GM04503 (cell line): Measurements from ENCODE around the gene TMEM127.
A peak's percentile ranks its signal among the peaks of the same experiment; 100 is the strongest.
"Not testable (repeated sequence)": the region's sequence is repeated elsewhere in the genome, so short reads cannot be mapped to it uniquely, and the experiment has no call there.

Experiments
- DNase-seq: peaks from one replicate; pipeline ENCODE4 v3.0.0-alpha.2; 2012; ENCODE audit warnings: low read depth

Gene TMEM127

DNA sequence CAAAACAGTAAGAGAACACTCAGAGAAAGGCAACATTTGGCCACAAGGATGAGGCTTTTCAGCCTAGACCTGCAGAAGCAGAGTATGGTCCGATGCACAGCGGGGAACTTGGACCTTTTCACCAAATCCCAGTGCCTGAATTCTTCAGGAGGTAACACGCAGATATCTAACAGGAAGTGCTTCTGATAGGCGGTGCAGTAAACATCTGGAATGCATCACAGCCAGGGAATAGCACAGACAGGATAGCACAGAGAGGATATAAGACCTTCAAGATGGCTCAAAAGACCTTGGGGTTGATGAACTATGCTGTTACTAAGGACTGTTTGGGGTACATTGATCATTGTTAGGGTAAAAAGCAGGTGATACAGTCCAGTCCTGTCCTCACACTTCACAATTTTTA lies 1.7 kb downstream of the TMEM127 start:
- DNase-seq: no peak

DNA sequence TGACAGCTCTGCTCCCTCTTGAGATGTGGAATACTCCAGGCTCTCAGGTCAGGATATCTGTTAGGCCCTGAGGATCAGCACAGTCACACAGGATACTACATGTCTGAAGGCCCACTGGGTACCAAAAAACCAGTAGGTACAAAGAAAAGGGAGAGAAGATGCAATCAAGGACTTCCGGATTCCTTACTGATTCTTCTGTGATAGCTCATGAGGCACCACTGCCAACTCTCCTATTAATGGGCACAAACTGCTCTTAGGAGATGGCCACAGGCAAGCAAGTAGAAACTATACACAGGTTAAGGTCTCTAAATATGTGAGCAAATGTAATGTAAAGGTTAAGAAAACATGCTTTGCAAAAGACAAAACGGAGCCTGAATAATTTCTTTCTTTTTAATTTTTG lies 3.5 kb downstream of the TMEM127 start:
- DNase-seq: no peak

DNA sequence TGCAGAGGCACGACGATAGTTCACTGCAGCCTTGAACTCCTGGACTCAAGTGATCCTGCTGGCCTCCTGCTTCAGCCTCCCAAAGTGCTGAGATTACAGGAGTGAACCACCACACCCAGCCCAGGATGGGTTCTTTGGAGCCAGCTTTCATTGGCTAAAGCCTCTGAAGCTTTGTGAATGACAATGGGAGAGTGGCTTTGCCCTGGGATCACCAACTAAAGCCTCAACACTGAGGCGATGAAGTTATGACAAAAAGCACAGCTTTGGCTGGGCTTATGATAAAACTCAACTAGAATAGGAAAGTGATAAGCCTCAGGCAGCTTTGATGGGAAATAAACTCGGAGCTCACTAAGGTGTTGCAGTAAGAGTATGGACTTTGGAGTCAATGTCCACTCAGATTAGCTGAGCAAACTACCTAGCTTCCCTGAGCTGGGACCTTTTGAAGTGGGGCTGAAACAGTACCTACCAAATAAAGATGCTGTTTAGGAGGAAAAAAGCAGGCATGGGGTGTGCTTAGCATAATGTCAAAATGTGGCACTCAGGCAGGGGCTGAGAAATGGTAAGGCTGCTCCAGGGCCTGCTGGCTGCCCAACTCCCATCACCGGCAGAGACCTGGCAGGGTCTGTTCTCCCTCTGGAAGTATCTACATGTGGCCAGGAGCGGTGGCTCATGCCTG lies 4.3 kb downstream of the TMEM127 start:
- DNase-seq: no peak

DNA sequence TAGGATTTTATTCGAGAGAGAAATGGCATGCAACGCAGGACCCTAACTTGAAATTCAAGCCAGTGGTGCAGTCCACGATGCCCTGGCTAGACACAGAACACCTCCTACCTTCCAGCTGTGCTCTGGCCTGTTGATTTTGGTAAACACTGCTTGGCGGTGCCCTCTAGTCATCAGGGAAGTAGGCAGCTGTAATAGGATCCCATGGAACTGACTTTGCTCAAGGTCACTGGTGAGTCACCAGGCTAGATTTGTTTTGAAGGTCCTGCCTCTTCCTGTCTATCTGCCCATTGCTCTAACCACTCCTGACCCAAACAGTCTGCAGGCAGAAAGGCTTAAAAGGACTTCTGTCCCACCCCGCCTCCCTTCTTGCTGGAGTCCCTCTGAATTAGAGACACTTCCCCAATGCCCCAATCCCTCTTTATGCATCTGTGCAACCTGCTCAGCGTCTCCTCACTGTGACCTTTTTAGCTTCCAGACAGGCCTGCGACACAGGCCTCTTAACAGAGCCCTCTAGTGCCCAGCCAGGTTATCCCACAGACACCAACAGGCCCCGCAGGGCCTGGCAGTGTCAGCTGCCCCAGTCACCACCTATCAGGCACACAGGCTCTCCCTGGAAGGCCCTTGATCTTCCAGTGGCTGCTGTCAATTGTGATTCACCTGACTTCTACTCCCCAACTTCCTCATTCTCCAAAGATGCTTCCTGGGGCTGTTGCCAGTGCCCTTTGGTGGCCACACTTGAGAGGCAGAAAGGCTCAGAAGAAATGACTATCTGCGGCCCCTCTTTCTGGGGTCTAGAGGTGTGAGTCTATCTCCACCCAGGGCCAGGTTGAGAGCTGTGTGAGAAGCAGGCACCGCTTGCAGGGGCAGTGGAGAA lies 5.2 kb downstream of the TMEM127 start:
- peak; percentile 77 for DNase-seq

DNA sequence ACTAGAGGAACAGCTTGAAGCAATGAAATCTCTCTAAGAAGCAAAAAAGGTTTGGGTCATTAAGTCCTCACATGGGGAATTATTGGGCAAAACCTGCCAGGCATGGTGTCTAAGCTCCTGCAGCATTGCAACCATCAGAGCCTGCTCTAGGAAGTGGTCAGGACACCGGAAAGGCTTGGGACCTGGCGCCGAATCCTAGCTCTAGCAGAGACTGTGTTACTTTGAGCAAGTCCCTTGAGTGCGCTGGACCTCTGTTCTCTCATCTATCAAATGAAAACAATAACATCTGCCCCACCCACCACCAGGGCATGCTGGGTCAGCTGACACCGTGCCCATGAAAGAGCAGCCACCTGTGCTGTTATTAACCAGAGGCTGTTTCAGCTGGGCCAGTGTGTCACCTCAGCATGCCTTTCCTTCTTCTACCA lies 6.3 kb downstream of the TMEM127 start:
- no peak for DNase-seq

DNA sequence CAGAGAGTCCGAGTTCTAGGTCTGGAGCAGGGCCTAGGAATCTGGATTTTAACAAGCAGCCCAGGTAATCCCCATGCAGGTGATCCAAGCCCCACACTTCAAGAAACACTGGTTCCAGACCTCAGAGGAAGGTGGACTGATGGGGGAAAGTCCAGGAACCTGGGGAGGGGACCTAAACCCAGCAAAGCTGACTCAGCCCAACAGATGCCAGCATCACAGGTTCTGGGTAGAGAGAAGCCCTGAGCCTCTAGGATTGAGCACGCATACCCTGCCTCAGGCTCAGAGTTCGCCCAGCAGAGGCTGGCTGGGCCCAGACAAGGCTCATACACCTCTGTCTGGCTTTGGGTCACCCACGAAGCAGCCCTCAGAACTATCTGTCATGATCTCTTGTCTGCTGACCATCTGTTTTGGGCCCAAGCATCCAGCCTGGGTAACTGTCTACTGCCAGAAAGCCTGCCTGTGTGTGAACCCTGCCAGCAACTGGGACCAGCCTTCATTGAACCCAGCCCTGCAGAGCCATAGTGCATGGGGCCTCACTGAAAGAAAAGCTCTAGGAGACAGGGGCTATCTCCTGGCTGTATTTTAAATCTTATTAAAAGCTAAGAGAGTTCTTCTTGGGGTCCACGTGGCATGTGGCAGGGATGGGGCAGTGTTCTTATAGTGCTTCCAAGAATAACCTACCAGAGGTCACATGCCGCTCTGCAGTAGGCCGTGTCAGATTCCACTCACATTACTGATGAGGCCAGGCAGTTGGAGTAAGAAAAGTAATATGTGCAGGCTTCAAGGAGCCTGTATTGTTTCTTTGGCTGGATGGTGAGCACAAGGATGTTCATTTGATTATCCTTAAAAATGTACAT lies 7.4 kb downstream of the TMEM127 start:
- no peak for DNase-seq

DNA sequence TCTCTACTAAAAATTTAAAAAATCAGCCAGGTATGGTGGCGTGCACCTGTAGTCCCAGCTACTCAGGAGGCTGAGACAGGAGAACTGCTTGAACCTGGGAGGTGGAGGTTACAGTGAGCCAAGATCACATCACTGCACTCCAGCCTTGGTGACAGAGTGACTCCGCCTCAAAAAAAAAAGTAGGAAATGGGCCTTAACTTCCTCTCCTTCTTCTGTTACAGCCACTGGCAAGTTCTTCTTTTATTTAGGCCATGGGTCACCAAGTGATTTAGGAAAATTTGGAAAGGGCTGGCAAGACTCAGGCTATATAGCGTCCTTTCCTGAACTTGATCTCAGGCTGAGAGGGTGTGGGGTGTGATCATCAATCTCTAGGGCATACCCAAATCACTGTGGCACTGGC lies 8.1 kb downstream of the TMEM127 start:
- DNase-seq: not testable (repeated sequence)

DNA sequence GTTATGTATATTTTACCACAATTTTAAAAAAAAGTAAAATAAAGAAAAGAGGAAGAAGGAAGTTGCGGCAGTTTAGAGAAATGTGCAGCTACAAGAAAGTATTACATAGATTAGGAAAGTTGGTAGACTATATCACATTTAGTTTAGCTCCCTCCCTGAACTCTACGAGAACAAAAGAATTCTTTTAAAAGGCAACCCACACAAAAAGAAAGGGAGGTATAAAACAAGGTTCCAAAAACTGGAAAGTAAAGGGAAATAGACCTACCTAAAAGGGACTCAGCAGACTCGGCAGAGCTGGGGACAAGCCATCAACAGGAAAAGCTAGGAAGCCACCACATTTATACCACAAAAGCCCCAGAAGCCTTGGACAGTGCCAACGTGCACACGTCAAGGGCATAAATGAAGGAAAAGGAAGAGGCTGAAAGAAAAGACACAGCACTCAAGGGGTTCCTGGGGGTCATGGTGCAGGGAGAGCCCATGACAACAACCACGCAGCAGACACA lies 9.1 kb downstream of the TMEM127 start:
- no peak for DNase-seq

DNA sequence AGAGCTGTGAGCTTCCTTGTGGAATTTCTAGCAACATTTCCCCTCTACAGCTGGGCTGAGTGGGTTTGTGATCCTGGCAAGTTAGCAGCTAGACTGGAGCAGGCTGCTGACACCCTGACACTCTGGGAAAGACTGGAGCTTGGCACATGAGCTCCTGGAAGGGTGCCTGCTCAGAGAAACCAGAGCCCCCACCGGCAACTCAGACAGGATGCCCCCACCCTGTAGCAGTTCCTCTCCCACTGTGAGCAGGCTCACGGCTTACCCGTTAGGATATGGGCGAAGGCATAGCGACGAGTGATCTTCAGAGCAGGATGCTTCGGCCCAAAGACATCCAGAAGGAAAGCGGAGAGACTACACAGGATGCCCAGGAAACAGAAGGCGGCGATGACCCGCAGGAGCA lies 11.2 kb downstream of the TMEM127 start:
- no peak for DNase-seq

DNA sequence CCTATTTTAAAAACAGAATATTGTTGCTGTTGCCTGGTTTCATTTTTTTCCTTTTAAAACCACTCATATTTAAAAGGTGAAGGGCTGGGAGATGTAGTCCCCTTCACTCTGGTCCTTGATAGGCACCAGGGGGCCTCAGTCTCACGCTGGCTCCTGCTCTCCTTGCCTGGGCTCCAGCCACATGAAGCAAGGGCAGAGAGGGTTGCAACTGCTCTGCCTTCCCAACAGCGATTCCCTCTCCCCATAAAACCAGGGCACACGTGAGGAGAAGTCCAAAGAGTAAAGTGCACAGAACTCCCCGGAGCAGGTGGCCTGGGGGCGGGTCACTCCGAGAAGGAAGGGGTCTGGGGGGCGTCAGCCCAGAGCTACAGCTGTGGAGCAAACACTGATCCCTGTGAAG lies 12.8 kb downstream of the TMEM127 start:
- DNase-seq: no peak

DNA sequence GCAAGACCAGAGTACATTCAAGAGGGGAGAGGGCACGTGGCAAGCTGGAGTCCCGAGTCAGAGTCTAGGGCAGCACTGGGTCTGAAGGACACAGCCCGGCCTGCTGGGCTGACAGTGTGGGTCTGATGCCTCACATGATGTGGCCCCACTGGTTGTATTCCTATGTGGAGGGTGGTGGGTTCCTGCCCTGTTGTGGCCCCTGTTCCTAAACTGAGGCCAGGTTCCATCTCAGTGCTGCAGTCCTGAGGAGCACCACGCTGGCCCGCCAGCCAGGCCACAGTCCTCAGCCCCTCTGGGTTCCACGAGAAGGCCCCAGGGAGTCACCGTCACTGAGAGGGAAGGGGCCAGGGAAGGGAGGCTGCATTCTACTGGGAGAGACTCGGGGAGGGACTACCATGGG lies 13.3 kb downstream of the TMEM127 start:
- DNase-seq: no peak

DNA sequence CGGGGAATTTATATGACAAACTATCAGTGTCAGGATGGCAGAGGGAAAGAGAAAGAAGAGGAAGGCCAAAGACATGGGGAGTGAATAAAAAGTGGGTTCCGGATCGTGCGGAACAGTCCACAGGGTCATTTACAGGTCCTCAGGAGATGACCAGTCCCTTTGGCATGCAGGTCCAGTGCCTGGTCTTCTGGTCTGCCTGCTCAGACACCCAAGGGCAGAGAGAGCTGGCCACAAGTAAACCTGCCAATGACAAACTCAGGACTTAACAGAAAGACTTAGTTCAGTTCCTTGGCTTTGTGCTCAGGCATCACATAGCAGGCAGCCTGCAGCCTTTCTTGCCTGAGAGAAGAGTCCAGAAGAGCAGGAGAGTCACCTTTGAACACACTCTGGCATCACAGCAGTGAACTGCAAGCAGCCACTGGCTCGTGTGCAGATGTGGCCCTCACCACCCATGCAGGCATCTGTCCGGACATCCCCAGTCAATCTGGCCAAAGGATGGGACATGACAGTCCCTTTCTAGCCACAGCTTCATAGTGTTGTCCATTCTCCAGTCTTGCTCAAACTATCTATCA lies 14.0 kb downstream of the TMEM127 start:
- DNase-seq: peak; percentile 94

DNA sequence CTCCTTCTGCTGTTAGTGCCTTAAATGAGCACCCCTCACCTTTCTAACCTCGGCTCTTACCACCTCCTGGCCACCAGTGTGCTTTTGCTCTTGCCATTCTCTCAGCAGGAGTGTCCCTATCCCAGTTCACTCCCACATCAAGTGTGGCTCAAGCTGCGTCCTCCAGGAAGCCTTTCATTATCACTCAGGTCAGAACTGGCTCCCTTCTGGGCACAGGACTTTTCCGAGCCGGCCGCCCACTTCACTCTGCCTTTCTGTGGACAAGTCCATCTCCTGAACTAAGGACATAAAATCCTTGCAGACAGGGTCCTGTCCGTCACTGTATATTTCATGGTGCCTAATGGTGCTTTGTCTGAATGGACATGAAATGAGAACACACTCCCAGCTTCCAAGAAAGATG lies 15.6 kb downstream of the TMEM127 start:
- no peak for DNase-seq

DNA sequence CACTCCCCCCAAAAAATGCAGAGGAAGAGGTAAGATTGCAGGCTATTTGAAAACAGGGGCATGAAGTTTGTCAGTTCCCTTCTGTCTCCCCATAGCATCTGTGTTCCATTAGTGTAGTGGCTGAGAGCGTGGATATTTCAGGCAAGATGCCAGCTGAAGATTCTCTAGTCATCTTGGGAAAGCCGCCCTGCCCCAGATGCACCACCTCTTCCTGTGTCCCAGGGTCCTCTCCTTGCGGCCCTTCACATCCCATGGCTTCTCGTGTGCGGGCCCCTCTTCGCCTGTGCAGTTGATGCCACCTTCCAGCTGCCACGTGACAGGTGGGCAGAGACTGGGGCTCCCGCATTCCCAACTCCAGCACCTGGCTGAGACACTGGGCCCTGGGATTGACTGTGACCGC lies 16.1 kb downstream of the TMEM127 start:
- peak; percentile 72 for DNase-seq

DNA sequence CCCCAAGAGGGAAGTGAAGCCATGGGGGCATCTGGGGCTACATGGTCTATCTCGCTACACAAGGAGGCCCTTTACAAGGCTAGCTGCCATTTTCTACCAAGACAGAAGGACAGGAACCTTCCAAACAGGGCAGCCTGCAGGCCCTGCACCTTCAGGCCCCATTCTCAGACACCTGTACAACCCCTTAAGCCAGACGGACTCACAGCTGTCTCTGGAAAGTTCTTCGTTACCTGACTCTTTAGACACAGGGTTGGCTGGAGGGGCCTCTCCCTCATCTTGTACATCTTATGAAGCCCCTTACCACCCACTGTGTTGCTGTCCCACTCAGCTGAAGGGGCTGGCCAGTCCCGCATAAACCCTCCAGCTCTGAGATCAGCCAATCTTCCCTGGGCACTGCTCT lies 17.2 kb downstream of the TMEM127 start:
- no peak for DNase-seq

DNA sequence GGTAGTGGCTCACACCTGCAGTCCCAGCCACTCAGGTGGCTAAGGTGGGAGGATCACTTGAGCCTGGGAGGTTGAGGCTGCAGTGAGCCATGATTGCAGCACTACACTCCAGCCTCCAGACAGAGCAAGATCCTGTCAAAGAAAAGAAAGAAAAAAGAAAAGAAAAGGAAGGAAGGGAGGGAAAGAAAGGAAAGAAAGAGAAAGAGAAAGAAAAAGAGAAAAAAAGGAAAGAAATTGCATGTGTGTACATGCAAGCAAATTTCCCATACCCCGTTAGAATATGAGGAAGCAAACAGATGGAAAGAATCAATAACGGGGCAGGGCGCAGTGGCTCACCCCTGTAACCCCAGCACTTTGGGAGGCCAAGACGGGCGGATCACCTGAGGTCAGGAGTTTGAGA lies 17.9 kb downstream of the TMEM127 start:
- no peak for DNase-seq

DNA sequence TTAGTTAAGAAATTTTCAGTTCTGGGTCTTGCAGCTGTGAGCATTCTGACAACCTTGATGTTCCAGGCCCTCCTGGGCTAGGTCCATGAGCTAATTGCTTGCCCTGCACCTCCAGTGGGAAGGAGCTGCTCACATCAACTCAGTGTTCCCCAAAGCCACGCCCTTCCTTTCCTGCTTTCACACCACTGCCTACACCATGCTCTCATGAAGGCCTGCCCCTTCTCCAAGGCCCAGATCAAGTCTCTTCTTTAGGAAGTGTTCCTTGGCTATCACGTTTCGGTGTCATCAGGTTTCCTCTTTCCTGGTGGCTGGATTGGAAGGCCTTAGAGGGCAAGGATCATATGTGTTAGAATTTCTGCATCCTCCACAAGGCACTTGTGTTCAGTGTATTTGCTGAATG lies 18.8 kb downstream of the TMEM127 start:
- no peak for DNase-seq

DNA sequence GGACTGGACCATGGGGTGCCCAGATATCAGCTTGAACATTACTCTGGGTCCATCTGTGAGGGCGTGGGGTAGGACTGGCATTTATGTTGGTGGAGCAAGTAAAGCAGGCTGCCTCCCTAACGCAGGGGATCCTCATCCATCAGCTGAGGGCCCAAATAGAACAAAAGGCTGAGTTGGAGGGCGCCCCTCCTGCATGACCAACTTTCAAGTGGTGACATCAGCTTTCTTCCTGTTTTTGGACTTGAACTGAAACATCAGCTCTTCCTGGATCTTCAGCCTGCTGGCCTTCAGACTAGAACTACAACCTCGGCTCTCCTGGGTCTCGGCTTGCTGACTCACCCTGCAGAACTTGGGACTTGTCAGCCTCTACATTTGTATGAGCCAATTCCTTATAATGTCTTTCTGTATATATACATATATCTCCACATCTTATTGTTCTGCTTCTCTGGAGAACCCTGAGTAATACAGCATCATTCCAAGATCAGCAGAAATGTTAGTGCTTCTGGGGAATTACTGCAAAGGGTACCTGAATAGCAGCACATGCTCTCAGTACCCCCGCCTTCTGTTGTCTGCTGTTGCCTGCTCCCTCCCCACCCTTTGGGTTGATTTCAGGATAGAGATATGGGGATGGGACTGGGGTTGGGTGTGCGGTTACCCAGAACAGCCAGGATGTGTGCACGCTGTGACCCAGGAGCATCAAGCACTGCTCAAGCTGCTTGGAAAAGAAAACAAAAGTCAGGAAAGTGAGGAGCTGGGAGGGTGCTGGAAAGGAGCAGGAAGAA lies 20.0 kb downstream of the TMEM127 start:
- no peak for DNase-seq

DNA sequence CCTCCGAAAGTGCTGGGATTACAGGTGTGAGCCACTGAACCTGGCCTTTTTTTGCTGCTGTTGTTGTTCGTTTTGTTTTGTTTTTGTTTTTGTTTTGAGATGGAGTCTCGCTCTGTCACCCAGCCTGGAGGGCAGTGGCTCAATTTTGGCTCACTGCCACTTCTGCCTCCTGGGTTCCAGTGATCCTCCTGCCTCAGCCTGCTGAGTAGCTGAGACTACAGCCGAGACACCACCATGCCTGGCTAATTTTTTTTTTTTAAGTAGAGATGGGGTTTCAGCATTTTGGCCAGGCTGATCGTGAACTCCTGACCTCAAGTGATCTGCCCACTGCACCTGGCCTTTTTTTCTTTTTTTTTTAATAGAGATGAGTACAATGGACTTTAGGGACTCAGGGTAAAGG lies 22.0 kb downstream of the TMEM127 start:
- no peak for DNase-seq

DNA sequence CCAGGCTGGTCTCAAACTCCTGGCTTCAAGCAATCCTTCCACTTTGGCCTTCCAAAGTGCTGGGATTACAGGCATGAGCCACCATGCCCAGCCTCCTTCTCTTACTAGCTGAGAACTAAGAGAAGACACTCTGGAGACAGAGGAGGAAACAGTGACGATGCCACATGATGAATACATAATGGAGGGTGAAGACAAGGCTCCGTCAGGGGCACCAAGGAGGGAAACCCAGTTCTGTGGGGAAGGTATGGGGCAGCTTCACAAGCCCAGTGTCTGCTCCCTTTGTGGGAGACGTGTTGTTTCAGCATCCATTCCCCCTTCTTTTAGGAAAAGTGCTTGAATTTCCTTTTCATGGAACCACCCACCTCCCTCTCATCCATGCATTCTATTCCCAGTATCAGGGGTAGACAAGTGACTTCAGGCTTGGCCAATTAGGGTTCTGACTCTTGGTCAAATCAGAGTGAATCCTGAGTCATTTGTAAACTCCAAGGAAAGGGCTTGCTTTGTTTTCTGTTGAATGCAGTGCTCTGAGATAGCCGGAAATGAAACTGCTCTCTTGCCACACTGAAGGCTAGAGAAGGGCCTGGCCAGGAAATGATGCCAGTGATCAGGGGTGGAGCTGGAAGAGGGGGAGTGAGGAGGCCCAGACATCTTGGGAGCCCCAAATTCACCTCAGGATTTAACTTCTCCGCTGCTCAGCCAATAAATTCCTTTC lies 23.7 kb downstream of the TMEM127 start:
- DNase-seq: peak; percentile 64

DNA sequence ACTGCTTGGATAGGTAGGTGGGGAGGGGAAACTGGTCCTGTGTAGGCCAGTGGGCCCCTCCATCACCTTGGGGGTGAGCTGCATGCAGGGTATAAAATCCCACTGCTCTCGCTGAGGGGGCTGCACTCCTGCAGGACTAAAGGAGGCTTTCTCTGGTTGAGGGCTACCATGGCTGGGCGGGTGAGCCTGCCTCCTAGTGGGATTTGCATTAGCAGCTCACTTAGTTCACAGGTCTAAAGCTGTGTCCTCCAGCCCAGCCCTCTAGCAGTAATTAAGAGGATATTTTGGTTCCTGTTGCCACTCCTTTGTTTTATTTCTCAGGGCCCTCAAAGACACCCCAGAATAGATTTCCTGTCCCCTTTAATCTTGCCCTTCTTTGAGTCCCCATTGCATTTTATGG lies 24.6 kb downstream of the TMEM127 start:
- DNase-seq: no peak
